Brain microvascular endothelial cell (primary cell): ENCODE measurements around the gene HIKESHI.

ENCODE experiments used
- DNase-seq: peaks from one replicate; pipeline ENCODE4 v3.0.0-alpha.2; 2020
- H3K27ac ChIP-seq: fragments of 250-450 bp; sonication (Bioruptor Pico); 2 replicates; pipeline ENCODE4 v1.5.1; 2020; ENCODE audit warnings: mild to moderate bottlenecking, moderate library complexity
- H3K27me3 ChIP-seq: fragments of 250-450 bp; sonication (Bioruptor Pico); replicated peaks from 2 replicates; pipeline ENCODE4 v1.5.1; 2020; ENCODE audit warnings: mild to moderate bottlenecking
- H3K36me3 ChIP-seq: fragments of 250-450 bp; sonication (Bioruptor Pico); replicated peaks from 2 replicates; pipeline ENCODE4 v1.5.1; 2020; ENCODE audit warnings: mild to moderate bottlenecking
- H3K4me3 ChIP-seq: 2 replicates; pipeline ENCODE4 v1.5.1; 2011; ENCODE audit warnings: low read depth, mild to moderate bottlenecking, control low read depth, low read length, moderate library complexity
- in situ Hi-C: cut with HindIII; loops from 2 replicates; pipeline ENCODE4 v1.10.0; 2017; ENCODE audit warnings: low sequenced_read_pairs, low pct_ligation_motif_present
- TF ChIP-seq, protein P1 (sequence below): IDR thresholded peaks from 2 replicates; pipeline ENCODE4 v1.5.1; 2011; ENCODE audit warnings: low read depth, mild to moderate bottlenecking, moderate library complexity, low read length, control low read depth, inconsistent platforms; ENCODE audit errors: missing control alignments

Gene HIKESHI

DNA sequence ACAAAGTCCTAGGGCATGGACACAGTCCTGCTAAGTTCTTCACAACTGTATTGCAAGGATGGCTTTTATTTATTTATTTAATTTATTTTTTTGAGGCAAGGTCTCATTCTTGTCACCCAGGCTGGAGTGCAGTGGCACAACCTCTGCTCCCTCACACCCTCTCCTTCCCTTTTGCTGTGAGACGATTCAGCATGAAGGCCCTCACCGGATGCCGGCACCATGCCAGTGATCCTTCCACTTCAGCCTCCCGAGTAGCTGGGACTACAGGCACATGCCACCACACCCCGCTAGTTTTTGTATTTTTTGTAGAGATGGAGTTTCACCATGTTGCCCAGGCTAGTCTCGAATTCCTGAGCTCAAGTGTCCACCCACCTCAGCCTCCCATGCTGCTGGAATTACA lies 39.7 kb upstream of the HIKESHI start:
- in situ Hi-C loops = no loop called here
- peaks cover 9% of the 10 kb centered on the region for H3K36me3 ChIP-seq
- H3K27ac ChIP-seq = no peak overlapping the region
- H3K4me3 ChIP-seq = no peak overlapping the region
- H3K27me3 ChIP-seq = no peaks in the 10 kb centered on the region
- DNase-seq = no peak
- TF ChIP-seq, protein P1, sequence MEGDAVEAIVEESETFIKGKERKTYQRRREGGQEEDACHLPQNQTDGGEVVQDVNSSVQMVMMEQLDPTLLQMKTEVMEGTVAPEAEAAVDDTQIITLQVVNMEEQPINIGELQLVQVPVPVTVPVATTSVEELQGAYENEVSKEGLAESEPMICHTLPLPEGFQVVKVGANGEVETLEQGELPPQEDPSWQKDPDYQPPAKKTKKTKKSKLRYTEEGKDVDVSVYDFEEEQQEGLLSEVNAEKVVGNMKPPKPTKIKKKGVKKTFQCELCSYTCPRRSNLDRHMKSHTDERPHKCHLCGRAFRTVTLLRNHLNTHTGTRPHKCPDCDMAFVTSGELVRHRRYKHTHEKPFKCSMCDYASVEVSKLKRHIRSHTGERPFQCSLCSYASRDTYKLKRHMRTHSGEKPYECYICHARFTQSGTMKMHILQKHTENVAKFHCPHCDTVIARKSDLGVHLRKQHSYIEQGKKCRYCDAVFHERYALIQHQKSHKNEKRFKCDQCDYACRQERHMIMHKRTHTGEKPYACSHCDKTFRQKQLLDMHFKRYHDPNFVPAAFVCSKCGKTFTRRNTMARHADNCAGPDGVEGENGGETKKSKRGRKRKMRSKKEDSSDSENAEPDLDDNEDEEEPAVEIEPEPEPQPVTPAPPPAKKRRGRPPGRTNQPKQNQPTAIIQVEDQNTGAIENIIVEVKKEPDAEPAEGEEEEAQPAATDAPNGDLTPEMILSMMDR = no peak

DNA sequence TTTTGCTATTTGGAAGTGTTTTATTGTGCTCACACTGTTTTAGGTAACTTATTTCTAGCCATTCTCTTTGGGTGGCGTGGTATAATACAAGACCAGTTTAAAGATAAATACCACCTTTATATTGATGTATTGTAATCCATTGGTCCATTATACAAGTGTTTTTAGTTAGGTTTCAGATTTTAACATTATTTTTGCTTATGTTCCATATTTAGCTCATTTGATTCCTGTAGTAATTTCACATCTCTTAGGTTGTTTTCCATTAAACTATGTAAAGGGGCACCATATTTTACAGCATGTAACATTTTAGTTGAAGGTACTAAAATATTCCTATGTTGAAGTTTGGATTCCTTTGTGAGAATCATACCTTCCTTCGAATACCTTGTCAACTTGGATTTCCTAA lies 37.4 kb upstream of the HIKESHI start:
- Histone ChIP-seq H3K27ac (no peak overlapping the region), H3K27me3 (no peaks in the 10 kb centered on the region), H3K4me3 (no peak overlapping the region), H3K36me3 (peaks cover 12% of the 10 kb centered on the region)
- in situ Hi-C loops = no loop called here
- DNase-seq = no peak
- TF ChIP-seq, protein P1 = no peak

DNA sequence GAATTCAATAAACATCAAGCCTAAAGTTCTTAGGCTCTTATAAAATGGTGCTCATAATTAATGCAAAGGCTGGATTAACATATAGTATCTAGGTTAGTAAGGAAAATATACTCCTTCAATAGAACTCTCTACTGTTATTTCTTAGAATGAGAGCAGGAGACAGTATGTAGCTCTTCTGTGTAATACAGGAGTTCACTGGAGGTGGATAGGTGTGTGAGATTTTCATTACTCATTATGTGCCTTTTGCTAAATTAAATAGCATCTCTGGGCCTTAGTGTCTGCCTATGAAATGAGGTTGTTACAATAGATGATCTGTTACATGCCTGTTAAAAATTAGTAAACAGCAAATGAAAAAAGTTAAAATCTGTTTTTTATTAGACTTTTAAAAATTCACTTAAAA lies 36.8 kb upstream of the HIKESHI start:
- no peak for DNase-seq
- H3K36me3 ChIP-seq = peaks cover 12% of the 10 kb centered on the region
- H3K4me3 ChIP-seq = no peak overlapping the region
- no peaks in the 10 kb centered on the region for H3K27me3 ChIP-seq
- in situ Hi-C loops = no loop called here
- TF ChIP-seq, protein P1 = no peak
- H3K27ac ChIP-seq = no peak overlapping the region

DNA sequence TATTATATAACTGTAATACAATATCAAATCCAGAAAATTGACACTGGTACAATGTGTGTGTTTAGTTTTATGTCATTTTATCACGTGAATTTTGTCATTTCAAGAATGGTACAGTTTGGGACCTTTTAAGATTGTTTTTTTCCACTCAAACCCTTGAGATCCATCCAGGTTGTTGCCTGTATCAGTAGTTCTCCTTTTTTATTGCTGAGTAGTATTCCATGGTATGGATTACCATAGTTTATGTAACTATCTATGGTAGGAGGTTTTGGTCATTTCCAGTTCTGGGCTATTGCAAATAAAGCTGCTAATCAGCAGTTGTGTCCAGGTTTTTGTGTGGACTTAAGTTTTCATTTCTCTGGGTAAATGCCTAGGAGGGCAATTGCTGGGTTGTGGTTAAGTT lies 32.4 kb upstream of the HIKESHI start:
- in situ Hi-C loops = no loop called here
- no peak for DNase-seq
- no peaks in the 10 kb centered on the region for H3K27me3 ChIP-seq
- H3K4me3 ChIP-seq = no peak overlapping the region
- TF ChIP-seq, protein P1 = no peak
- H3K27ac ChIP-seq = no peak overlapping the region
- peaks cover 6% of the 10 kb centered on the region for H3K36me3 ChIP-seq

DNA sequence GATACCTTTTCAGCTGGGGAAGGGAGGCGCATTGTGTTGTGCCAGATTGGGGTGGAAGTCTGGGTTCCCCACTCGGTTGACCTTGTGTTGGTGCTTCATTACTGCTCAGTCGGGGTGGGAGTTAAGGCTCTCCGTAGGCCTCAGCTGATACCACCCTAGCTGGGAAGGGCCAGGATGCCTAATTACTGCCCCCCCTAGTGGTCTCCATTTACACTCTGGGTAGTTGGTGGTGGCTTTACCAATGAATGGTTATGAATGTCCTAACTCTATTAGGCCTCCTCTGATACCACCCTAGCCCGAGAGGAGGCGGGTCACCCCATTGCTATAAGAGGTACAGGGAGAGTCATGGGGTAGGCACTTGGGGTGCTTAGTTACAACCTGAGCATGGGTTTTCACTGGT lies 27.5 kb upstream of the HIKESHI start:
- H3K4me3 ChIP-seq = no peak overlapping the region
- H3K27ac ChIP-seq = no peak overlapping the region
- no peaks in the 10 kb centered on the region for H3K36me3 ChIP-seq
- in situ Hi-C loops = no loop called here
- H3K27me3 ChIP-seq = no peaks in the 10 kb centered on the region
- TF ChIP-seq, protein P1 = peak; percentile 50
- DNase-seq = no peak

DNA sequence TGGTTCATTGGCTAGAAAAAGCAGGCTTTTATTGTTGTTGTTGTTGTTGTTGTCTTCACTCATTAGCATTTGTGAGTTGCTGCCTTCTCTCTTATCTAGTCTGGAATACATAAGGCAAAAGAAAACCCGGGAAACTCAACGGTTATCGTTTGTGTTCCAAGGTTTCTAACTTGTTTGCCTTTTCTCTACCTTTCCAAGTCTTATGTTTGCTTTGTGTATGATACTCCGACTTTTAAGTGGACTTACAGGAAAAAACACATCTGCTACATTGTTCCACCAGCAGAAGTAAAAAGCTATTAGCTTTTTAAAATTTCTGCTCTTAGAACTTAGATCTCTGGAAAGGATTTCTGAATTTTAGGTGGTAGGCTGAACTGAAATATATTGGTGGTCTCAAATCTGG lies 27.0 kb upstream of the HIKESHI start:
- in situ Hi-C loops = no loop called here
- Histone ChIP-seq H3K36me3 (no peaks in the 10 kb centered on the region), H3K27ac (no peak overlapping the region), H3K4me3 (no peak overlapping the region), H3K27me3 (no peaks in the 10 kb centered on the region)
- no peak for DNase-seq
- TF ChIP-seq, protein P1 = no peak
